Measurements from ENCODE around the gene FBXO17.
"Not testable (repeated sequence)": the region's sequence is repeated elsewhere in the genome, so short reads cannot be mapped to it uniquely, and the experiment has no call there.

Gene FBXO17, protein sequence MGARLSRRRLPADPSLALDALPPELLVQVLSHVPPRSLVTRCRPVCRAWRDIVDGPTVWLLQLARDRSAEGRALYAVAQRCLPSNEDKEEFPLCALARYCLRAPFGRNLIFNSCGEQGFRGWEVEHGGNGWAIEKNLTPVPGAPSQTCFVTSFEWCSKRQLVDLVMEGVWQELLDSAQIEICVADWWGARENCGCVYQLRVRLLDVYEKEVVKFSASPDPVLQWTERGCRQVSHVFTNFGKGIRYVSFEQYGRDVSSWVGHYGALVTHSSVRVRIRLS

DNA sequence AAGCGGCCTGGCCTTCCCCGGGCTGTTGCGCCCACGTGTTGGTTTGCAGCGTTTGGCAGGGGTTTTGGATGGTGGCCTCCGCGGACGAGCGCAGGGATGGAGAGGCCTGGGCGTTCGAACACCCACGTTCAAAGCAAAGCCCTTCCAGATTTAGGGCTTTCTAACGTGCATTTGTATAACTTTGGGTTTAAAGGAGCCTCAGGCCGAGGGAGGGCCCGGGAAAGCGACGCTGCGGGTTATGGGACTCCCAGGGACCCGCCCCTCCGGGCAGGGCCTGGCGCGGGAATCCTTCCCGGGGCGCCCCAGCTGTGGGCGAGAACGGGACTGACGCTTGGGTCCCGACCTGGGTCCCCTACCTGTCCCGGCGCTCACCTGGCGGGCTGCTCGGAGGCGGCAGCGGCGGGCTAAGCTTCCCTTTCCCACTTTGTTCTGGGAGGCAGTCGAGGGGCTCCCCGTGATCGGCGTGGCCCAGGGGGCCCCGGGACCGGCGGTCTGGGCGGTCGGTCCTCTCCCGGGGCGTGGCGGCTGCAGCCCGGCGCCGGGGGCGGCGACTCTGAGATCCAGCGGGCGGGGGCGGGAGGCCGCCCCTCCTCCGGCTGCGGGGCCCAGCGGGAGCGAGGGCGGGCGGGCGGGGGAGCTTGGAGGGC lies at the start of gene FBXO17:
Gene FBXO17, minus strand, starts transcription at position 529 of the 647 bp plus-strand sequence. CDS start 25,423 bp downstream, outside the sequence.
- no peak for DNase-seq

DNA sequence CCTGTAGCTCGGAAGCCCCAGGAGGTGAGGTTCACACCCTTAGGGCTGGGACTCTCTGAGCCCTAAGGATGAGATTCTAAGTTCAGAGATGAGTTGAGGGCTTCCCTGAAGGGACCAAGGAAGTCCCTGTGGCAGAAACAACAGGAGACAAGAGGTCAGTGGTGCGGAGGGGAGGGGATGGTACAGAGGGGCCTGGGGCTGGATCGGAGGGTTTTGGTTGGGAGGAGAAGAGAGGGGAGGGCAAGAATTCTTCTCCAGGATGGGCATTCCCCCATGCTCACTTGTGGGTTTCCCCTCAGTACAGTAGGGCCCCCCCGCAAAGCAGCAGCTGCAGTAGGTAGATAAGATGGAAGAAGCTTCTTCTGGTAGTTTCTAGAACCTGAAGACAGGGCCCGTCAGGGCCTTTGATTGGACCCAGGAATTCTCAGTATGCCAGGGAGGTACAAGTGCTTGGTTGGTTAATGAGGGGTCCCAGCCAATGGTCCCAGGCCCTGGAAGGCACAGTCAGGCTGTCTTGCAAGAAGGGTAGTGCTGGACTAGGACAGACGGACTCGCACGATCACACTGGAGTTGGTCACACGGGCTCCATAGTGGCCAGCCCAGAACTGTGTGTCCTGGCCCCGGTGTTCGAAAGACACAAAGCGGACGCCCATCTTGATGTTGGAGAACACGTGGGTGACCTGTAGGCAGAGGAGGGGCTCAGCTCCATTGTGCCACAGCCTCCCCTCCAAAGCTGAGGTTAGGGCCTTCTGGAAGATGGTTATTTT lies 49.5 kb upstream of the FBXO17 start:
- DNase-seq: no peak

DNA sequence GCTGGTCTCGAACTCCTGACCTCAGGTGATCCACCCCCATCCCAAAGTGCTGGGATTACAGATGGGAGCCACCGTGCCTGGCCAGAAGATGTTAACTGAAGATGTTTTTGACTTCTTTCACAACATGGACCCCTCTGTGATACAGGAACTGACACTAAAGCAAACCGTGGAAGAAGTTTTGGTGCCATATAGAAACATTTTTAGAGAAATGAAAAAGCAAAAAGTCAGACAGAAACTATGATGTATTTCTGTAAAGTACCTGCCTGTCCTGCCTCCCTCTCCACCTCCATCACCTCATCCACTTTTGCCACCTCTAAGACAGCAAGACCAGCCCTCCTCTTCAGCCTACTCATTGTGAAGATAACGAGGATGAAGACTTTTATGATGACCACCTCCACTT lies 45.5 kb upstream of the FBXO17 start:
- DNase-seq: no peak

DNA sequence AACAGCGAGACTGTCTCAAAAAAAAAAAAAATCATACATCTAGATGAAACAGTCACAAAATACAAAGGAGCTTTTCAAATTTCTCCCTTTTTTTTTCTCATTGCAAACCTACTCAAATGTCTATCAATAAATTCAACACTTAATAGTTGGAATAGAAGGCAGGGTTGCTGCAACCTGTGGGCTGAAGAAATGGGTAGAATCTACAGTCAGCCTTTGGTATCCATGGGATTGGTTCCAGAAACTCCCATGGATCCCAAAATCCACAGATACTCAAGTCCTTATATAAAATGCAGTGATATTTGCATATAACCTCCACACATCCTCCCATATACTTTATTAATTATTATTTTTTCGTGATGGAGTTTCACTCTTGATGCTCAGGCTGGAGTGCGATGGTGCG lies 42.1 kb upstream of the FBXO17 start:
- no peak for DNase-seq

DNA sequence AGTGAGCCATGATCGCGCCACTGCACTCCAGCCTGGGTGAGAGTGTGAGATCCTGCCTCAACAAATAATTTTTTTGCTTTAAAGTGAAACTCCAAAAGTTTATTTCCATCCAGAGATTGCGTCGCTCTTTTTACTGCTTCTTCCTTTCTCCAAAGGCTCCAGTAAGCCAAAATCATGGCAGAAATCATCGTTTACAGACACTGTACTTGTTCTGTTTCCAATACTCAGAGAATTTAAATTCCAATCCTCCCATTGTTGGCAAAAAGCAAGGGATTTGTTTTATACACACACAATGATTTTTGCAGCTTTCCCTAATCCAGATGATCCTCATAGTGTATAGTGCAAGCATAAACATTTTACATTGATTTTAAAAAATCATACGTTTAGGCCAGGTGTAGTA lies 41.5 kb upstream of the FBXO17 start:
- DNase-seq: no peak

DNA sequence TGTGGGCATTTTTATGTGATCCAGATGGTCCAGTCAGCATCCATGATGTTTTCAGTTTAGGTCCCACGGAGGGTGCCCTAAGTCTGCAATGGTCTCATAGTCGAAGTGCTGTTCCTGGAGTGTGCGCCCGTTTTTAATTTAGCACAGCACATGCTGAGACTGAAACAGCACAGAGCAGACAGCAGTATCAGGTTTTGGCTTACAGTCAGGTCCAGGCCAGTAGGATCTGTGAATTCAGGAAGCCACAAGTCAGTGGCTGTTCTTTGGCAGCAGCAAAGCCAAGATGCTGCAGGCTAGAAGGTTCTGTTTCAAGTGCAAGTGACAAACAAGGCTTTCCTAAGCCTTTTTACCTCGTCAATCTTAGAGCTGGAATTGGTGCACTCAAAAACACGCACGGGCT lies 38.5 kb upstream of the FBXO17 start:
- no peak for DNase-seq

DNA sequence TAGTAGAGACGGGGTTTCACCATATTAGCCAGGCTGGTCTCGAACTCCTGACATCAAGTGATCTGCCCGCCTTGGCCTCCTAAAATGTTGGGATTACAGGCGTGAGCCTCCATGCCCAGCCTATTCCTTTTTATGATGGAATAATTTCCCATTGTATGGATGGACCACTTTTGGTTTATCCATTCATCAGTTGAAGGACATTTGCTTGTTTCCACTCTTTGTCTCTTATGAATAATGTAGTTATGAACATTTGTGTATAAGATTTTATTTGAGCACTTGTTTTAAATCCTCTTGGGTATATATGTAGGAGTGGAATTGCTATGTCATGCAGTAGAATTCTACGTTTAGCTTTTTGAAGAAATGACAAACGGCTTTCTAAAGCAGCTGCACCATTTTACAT lies 33.5 kb upstream of the FBXO17 start:
- DNase-seq: no peak

DNA sequence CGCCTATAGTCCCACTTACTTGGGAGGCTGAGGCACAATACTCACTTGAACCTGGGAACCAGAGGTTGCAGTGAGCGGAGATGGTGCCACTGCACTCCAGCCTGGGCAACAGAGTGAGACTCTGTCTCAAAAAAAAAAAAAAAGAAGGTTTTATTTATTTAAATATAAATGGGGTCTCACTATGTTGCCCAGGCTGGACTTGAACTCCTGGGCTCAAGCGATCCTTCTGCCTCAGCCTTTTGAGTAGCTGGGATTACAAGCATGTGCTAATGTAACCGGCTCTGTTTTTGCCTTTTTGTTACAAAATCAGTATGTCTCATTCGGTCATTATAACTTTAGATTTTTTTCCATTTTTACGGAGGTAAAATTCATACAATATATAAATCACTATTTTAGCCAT lies 32.6 kb upstream of the FBXO17 start:
- no peak for DNase-seq

DNA sequence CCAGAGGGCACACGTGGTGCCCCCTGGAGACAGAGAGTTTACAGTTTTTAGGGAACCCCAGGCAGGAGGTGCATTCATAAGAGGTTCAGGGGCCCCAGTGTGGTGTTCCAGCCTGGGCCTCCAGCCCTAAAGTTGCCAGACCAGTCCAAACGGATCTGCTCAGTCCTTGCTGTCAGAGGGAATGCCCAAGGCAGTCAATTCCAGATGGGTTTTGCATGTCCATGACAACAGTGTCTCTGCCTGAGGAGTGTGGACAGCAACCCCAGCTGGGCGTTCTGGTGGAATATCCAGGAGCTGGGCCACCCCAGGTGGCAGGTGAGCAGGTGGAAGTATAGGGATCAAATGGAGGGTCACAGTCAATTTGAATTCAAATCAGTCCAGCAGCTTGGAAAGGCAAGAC lies 31.6 kb upstream of the FBXO17 start:
- no peak for DNase-seq

DNA sequence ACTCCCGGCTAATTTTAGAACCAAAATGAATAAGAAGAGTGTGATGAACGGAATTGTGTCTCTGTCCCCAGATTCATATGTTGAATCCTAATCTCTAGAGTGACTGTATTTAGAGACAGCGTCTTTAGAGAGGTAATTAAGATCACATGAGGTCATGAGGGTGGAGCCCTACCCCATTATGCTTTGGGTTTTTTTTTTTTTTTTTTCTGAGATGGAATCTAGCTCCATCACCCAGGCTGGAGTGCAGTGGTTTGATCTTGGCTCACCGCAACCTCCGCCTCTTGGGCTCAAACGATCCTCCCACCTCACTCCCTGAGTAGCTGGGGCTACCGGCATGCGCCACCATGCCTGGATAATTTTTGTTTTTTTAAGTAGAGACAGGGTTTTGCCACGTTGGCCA lies 28.9 kb upstream of the FBXO17 start:
- DNase-seq: no peak

DNA sequence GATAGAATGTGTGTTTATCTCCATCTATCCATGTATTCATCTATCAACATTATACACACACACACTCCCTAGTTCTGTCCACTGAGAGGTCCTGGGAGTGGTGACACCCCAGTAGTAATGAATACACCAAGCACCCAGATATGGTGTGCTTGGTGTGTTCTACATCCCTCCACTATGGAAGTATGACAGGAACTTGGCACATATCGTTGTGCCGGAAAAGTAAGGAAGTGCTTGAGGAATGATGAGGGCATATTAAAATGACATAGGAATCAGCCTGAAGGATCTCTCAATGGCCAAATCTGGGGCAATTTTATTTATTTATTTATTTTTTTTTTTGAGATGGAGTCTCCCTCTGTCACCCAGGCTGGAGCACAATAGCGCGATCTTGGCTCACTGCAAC lies 28.3 kb upstream of the FBXO17 start:
- DNase-seq: no peak

DNA sequence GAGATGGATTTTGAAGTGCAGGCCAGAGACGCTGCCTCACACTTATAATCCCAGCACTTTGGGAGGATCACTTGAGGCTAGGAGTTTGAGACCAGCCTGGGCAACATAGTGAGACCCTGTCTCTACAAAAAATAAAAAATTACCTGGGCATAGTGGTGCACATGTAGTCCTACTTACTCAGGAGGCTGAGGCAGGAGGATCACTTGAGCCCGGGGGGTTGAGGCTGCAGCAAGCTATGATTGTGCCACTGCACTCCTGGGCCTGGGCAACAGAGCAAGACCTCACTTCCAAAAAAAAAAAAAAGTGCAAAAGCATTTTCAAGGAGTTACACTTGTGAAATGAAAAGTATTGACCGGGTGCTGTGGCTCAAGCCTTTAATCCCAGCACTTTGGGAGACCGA lies 27.6 kb upstream of the FBXO17 start:
- DNase-seq: no peak

DNA sequence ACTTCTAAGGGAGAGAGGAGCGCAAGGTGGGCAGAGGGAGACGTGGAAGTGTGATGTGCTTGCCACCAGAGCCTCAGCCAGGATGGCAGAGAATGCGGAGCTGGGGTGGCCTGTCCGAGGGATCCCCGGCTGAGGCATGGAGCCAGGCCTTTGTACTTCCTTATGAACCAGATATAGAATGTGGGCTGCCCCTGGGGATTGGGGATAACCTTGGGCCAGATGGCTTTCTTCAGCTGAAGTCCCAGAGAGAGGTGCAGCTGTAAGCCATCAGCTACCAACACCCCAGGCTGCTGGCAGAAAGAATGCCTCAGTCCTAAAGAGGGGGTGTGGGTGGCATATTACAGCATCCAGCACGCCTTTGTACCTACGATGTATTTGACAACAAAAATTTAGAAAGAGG lies 25.5 kb upstream of the FBXO17 start:
- no peak for DNase-seq

DNA sequence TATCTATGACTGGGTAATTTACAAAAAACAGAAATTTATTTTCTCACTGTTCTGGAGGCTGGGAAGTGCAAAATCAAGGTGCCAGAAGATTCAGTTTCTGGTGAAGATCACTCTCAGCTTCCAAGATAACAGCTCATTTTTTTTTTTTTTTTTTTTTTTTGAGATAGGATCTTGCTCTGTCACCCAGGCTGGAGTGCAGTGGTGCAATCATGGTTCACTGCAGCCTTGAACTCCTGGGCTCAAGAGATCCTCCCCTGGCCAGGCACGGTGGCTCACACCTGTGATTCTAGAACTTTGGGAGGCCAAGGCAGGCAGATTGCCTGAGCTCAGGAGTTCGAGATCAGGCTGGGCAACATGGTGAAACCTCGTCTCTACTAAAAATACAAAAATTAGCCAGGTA lies 22.0 kb upstream of the FBXO17 start:
- DNase-seq: not testable (repeated sequence)

DNA sequence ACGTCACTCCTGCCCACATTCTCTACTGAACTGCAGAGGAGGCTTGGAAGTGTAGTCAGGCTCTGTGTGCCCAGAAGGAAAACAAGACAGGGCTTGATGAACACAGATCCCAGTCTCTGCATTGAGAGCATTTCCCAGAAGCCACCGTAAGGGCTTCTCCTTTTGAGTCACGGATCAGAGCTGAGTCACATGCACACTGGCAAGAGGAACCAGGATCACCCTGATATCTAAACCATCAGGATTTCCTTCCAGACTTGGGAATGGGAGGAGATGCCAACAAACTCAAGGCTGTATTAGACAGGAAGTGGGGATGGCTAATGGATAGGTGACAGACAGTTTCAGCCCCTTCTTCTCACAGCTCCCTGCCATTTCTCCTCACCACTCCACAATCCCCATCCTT lies 17.7 kb upstream of the FBXO17 start:
- no peak for DNase-seq

DNA sequence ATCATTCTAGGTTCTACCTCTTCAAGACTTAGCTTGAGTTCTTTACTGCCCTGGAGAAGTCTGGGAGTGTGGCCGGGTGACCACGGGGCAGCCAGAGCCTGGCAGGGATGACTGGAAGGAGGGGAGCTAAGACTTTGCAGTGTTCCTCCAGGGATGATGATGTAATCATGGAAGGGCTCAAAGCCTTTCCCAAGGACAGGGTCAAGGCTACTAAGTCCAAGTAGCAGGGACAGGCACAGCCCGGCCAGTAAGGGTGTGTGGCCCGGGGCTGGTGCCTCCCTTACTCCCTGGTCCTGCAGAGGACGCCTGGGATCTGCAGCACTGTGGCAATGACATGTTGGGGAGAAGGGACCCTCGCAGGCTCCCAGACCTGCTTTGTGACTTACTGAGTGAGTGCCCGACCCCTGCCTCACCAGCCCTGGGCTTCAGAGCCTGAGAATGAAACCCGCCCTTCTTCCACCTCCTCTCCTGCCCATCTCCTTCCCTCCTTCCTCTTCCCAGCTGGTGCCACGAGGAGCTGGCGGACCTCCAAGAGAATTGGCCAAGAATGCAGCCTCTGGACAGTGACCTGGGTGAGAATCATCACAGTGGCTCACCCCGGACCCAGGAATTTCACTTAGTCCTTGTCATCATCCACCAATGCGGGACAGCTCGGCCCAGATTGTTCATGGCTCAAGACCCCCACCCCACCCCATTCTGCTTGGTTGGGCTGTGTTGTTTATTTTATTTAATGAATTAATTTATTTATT lies 15.6 kb upstream of the FBXO17 start:
- no peak for DNase-seq

DNA sequence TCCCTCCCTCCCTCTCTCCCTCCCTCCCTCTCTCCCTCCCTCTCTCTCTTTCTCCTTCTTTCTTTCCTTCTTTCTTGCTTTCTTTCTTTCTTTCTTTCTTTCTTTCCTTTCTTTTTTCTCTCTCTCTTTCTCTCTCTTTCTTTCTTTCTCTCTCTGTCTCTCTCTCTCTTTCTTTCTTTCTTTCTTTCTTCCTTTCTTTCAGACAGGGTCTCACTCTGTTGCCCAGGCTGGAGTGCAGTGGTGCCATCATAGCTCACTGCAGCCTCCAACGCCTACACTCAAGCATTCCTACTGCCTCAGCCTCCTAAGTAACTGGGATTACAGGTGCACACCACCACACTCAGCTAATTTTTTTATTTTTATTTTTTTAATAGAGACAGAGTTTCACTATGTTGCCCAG lies 14.1 kb upstream of the FBXO17 start:
- DNase-seq: not testable (repeated sequence)

DNA sequence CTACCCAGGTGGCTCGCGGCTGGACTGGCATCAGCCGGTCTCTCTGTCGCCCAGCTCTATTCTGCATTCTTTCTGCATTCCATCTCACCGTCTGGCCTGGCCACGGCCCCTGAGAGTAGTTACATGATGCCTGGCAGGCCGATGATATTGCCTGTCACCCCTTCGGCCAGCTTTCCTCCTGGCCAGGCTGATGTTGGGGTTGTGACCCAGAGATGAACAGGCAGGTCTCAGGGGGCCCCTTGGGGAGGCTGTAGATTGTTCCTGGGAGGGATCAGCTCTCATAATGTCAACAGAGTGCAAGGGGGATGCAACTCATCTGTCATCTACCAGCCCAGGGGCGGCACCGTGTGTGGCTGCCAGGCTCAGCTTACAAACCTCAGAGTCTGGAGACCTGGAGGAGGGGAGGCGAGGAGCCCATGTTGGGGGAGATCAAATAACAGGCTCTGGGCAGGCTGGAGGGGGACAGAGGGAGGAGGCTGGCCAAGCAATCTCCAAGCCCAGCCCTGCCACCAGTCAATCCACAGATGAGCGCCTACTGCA lies 13.6 kb upstream of the FBXO17 start:
- no peak for DNase-seq

DNA sequence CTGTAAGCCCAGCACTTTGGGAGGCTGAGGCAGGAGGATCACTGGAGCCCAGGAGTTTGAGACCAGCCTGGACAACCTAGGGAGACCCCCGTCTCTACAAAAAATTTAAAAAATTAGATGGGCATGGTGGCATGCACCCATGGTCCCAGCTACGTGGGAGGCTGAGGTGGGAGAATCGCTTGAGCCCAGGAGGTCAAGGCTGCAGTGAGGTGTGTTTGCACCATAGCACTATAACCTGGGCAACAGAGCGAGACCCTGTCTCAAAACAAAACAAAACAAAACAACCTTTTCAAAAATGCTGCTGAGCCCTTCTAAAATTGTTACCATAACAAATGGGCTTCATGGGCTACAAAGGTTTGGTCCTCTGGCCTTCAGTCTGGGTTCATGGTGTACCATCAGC lies 13.1 kb upstream of the FBXO17 start:
- not testable (repeated sequence) for DNase-seq

DNA sequence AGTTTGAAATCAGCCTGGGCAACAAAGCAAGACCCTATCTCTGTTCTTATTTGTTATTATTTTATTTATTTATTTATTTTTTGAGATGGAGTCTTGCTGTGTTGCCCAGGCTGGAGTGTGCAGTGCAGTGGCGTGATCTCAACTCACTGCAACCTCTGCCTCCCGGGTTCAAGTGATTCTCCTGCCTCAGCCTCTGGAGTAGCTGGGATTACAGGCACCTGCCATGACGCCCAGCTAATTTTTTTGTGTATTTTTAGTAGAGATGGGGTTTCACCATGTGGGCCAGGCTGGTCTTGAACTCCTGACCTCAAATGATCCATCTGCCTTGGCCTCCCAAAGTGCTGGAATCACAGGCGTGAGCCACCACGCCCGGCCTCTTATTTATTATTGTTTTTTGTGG lies 12.2 kb upstream of the FBXO17 start:
- not testable (repeated sequence) for DNase-seq

DNA sequence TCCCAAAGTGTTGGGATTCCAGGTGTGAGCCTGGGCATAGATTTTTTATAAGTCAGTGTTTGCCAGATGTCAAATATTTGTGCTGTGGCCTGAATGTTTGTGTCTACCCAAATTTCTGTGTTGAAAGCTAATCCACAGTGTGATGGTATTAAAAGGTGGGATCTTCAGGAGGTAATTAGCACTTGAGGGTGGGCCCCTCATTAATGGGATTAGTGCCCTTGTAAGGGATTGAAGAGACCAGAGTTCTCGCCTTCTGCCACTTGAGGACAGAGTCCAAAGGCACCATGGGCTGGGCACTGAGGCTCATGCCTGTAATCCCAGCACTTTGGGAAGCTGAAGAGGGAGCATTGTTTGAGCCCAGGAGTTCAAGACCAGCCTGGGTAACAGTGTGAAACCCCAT lies 9.7 kb upstream of the FBXO17 start:
- no peak for DNase-seq

DNA sequence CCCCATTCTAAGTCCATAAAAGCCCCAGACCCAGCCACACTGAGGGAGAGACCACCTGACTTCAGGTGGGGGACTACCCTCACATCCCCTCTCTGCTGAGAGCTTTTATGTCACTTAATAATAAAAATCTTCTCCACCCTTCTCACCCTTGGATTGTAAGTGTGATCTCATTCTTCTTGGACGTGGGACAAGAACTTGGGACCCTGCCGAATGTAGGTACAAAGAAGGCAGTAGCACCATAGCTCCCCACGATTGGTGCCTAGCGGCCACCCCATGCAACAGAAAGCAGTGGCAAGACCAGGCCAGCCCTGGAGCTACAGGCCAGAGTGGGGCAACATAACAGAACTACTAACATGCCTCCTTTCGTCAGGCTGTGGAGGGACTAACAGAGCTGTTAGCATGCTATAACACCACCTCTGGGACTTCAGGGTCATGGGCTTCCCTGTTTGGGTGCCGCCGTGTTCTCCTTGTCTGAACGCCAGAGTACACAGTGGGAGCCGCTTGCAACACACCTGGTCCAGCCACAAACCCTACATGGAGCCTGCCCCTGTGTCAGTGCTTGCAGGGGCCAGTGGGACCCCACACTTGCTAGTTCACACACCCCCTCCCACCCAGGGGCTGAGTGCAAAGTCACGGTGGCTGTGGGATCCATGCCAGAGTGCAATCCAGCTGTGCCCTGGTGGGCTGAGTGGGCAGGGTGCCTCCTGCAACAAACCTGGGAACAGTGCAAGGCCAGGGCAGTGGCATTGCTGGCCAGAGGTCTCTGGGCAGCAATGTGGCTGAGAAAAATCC lies 5.2 kb upstream of the FBXO17 start:
- no peak for DNase-seq
